GM10266 (cell line): ENCODE data around the gene LARP1.

ENCODE experiments used
- DNase-seq: peaks from one replicate; pipeline ENCODE4 v3.0.0; 2012; ENCODE audit errors: extremely low spot score
- TF ChIP-seq, protein P1 (sequence below): IDR thresholded peaks from 2 replicates; pipeline ENCODE4 v1.5.1; 2012; ENCODE audit warnings: mild to moderate bottlenecking, low read depth; ENCODE audit not compliant: control insufficient read depth, insufficient read depth; ENCODE audit errors: missing control alignments

The LARP1 gene

DNA sequence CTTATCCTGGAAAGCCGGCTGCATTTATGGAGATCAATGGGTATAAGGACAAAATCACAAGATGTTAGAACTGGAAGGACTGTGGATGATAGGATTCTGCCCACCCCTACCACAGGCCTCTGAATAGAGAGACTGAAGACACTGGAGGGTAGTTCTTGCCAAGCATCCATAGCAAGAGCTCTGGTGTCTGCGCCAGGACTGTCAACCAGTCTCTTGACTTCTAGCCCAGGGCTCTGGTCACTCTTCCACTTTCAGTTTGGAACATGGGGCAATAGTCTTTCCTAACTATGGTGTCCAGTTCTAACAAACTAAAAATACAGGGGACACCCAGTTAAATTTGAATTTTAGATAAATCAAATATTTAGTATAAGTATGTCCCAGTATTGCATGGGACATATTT is 23.4 kb downstream of the LARP1 start:
- no peak for DNase-seq
- TF ChIP-seq, protein P1, sequence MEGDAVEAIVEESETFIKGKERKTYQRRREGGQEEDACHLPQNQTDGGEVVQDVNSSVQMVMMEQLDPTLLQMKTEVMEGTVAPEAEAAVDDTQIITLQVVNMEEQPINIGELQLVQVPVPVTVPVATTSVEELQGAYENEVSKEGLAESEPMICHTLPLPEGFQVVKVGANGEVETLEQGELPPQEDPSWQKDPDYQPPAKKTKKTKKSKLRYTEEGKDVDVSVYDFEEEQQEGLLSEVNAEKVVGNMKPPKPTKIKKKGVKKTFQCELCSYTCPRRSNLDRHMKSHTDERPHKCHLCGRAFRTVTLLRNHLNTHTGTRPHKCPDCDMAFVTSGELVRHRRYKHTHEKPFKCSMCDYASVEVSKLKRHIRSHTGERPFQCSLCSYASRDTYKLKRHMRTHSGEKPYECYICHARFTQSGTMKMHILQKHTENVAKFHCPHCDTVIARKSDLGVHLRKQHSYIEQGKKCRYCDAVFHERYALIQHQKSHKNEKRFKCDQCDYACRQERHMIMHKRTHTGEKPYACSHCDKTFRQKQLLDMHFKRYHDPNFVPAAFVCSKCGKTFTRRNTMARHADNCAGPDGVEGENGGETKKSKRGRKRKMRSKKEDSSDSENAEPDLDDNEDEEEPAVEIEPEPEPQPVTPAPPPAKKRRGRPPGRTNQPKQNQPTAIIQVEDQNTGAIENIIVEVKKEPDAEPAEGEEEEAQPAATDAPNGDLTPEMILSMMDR = no peak

DNA sequence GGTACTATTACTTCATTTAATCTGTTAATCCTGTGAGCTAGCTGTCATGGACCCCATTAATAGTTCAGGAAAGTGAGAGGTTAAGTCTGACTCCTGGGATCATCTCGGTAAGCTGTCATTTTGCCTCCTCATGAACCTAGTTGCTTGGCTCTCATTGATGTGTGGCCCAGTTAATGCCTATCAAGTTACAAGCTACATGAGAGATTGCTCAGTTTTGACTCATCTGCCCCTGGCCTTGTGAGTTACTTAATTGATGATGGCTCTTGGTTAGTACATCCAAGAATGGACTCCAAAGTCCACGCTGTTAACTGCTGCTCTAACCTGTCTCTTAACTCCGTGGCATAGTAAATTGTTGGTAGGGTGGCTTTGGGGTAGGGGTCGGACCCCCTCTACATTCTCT is 23.9 kb downstream of the LARP1 start:
- DNase-seq = no peak
- TF ChIP-seq, protein P1 = no peak

DNA sequence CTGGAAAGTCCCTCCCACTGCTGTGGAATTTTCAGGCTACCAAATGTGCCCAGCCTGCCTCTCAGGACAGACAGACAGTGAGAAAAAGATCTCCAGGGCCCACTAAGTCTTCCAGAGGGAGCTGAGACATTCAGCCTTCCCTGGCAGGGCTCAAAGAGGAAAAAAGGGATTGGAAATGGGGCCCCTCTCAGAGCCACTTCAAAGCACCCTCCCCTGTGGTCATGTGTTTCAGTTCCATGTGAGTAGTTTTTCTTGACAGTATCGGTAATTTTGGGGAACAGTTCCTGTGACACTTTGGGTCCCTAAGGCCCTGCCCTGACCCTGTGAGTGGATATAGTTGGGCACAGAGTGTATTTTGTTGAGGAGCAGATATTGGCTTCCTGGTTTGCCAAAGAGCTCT is 25.0 kb downstream of the LARP1 start:
- TF ChIP-seq, protein P1 = no peak
- DNase-seq = no peak

DNA sequence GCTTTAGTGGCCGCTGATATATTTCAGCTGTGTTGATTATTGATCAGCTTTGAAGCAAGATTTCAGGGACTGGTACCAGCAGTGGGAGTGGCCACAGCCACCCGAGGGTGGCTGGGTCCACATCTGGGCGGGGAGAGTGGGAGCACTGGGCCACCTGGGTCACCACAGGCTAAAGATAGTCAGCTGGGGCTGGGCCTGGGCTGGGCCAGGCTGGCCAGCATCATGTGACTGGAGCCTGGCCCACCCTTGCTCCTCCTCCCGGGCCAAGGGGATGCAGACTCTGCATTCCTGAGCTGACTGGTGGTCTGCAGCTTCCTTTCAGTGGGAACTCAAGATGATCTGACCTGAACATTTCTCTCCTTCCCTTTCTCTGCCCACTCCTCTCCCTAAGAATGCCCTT is 27.1 kb downstream of the LARP1 start:
- TF ChIP-seq, protein P1 = no peak
- no peak for DNase-seq

DNA sequence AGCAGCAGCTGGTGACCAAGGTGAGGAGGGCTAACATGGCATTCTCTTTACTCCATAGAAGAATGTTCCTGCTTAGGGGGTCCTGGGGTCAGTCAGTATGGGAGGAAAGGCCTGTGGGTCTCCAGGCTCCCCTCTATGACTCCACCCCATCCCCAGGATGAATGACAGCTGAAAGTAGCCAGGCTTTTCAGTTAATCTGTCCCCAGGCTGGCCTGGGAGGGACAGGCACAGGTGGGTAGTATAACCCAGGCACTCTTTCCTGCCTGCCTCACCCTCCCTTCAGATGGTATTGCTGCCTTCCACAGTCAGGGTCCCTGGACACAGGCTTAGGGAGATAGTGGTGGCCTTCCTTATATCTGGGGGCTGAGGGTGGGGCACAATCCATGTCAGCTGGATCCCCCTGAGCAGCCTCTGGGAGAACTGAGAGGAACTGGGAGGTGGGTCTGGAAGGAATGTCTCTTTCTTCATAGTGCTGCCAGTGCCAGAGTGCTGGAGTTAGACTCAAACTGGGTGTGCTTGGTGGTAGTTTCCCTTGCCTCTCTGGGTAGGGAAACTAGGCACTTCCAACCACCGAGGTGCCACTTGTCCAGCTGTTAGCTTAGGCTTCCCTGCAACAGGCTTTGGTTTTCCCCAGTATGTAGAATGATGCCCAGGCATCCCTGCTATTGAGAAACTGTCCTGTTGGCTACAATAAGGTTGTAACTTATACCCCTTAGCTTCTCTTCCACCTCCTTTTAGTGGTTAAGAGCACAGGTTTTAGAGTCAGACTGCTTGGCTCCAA is 27.8 kb downstream of the LARP1 start:
- no peak for DNase-seq
- TF ChIP-seq, protein P1 = no peak

DNA sequence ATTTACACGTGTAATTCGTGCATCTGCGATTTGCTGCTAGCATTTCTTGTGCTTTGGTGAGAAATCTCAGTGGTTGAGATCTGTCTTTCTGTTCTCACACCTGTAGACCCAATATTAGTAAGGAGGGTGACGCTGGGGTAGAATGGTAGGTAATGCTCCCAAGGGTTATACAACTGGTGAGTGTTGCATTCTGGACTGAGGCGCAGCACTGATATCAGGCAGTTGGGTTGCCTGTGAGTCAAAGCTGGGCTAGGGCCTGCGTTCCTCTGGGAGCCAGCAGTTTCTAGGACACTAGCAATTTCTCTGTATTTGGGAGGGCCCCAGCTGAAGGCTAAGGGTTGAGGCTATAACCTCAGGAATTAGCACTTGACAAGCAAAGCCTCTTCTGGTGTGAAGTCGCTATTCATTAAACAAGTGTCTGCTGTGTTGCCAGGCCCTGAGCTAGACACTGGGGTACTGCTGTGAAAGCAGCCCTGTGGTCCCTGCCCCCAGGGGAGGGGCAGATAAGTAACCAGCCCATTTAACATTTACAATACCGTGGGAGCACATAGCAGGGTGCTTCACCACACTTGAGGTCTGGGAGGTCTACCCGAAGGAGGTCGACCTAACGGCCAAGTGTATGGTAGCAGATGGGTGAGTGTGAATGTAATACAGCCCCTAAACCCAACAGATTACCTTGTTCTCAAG is 28.7 kb downstream of the LARP1 start:
- DNase-seq = no peak

DNA sequence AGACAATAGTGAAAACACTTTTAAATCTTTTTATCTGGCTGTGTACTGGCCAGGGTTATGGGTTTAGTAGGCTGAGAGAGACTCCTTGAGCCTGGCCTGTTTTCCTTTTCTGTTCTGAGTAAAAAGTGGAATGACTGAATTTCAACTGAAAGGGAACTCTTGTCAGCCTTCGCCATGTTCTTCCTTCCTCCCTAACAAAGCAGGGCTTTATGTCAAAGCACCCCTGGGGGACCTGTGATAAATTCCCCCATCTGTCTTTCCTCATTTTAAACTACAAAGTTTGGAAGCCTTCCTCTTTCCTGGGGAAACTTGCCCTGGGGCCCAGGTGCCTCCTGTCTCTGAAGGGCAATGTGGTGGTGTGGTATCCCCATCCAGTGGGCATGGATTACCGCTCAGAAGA is 29.7 kb downstream of the LARP1 start:
- TF ChIP-seq, protein P1 = no peak
- DNase-seq = no peak

More for the DNA sequence above, 28.7 kb downstream of the LARP1 start:
- TF ChIP-seq, protein P1 = no peak
